Chondrocyte (in vitro differentiated cells): Measurements from ENCODE around the gene SEC14L1. TPM values are rescaled to one million over a fixed set of nuclear protein-coding genes. Genes with fewer than 3 reads are reported as not detected.

Experiments
- DNase-seq: peaks from one replicate; pipeline ENCODE4 v3.0.0; 2021; ENCODE audit warnings: mixed read lengths, low spot score
- H3K27ac Mint-ChIP-seq: one replicate; pipeline ENCODE4 v1.8.0; 2021; ENCODE audit warnings: mild to moderate bottlenecking, moderate library complexity, mixed read lengths; ENCODE audit not compliant: unreplicated experiment
- H3K27me3 Mint-ChIP-seq: 2 replicates; pipeline ENCODE4 v1.8.0; 2021; ENCODE audit warnings: low read depth, mixed read lengths
- H3K36me3 Mint-ChIP-seq: 2 replicates; pipeline ENCODE4 v1.8.0; 2021; ENCODE audit warnings: low read depth, mixed read lengths
- H3K4me1 Mint-ChIP-seq: 2 replicates; pipeline ENCODE4 v1.8.0; 2021; ENCODE audit warnings: low read depth, mild to moderate bottlenecking, mixed read lengths
- H3K4me3 Mint-ChIP-seq: one replicate; pipeline ENCODE4 v1.8.0; 2021; ENCODE audit warnings: mild to moderate bottlenecking, moderate library complexity, mixed read lengths; ENCODE audit not compliant: unreplicated experiment
- H3K9me3 Mint-ChIP-seq: 2 replicates; pipeline ENCODE4 v1.8.0; 2021; ENCODE audit warnings: low read depth, mixed read lengths
- CTCF ChIP-seq: fragments of 200-600 bp; sonication (generic); IDR thresholded peaks from 2 replicates; pipeline ENCODE4 v1.5.0; 2021; ENCODE audit warnings: antibody characterized with exemption, mild to moderate bottlenecking, moderate library complexity
- total RNA-seq: library from RNA; stranded (reverse); gene quantifications from 3 replicates; pipeline ENCODE4 v1.2.1, GENCODE V29; 2021

The SEC14L1 gene
- total RNA-seq, 1 donor from 2014 or later = 51.8 TPM

- TF ChIP-seq CTCF = no peak
- no peaks in the 10 kb centered on the region for H3K27me3 Mint-ChIP-seq
- no peak overlapping the region for H3K4me3 Mint-ChIP-seq
- H3K27ac Mint-ChIP-seq = no peak overlapping the region
- peaks cover 39% of the 10 kb centered on the region for H3K36me3 Mint-ChIP-seq
- no peak for DNase-seq
- H3K4me1 Mint-ChIP-seq = peaks cover 14% of the 10 kb centered on the region
- no peaks in the 10 kb centered on the region for H3K9me3 Mint-ChIP-seq
Measured at GRCh38 chr17:77204536-77204935, 63.8 kb downstream of the SEC14L1 start.

- Mint-ChIP-seq H3K9me3 (no peaks in the 10 kb centered on the region), H3K4me3 (no peak overlapping the region), H3K36me3 (peaks cover 42% of the 10 kb centered on the region), H3K4me1 (peaks cover 14% of the 10 kb centered on the region), H3K27ac (no peak overlapping the region), H3K27me3 (no peaks in the 10 kb centered on the region)
- no peak for DNase-seq
- TF ChIP-seq CTCF = no peak
Measured at GRCh38 chr17:77205396-77206125, 64.8 kb downstream of the SEC14L1 start.

- Mint-ChIP-seq H3K36me3 (peaks cover 44% of the 10 kb centered on the region), H3K27ac (no peak overlapping the region), H3K9me3 (no peaks in the 10 kb centered on the region), H3K4me3 (no peak overlapping the region), H3K27me3 (no peaks in the 10 kb centered on the region), H3K4me1 (peaks cover 14% of the 10 kb centered on the region)
- no peak for DNase-seq
- TF ChIP-seq CTCF = no peak
Measured at GRCh38 chr17:77206158-77206956, 65.6 kb downstream of the SEC14L1 start.

GRCh38 chr17:77207689-77208216, 67.0 kb downstream of the SEC14L1 start:
- H3K4me1 Mint-ChIP-seq = peaks cover 14% of the 10 kb centered on the region
- no peaks in the 10 kb centered on the region for H3K9me3 Mint-ChIP-seq
- no peak overlapping the region for H3K4me3 Mint-ChIP-seq
- no peak for TF ChIP-seq CTCF
- peaks cover 49% of the 10 kb centered on the region for H3K36me3 Mint-ChIP-seq
- peak; percentile 34 for DNase-seq
- H3K27me3 Mint-ChIP-seq = no peaks in the 10 kb centered on the region
- peak overlapping the region; percentile 36 for H3K27ac Mint-ChIP-seq

- Mint-ChIP-seq H3K4me1 (peaks cover 14% of the 10 kb centered on the region), H3K27me3 (no peaks in the 10 kb centered on the region), H3K4me3 (no peak overlapping the region), H3K27ac (peak overlapping the region; percentile 36), H3K9me3 (no peaks in the 10 kb centered on the region), H3K36me3 (peaks cover 49% of the 10 kb centered on the region)
- peak; percentile 36 for DNase-seq
- peak; percentile 75 for TF ChIP-seq CTCF
Measured at GRCh38 chr17:77208217-77208808, 67.5 kb downstream of the SEC14L1 start.
